HG03135 (cell line): ENCODE data around the gene BET1.
A peak's percentile ranks its signal among the peaks of the same experiment; 100 is the strongest.

Experiments
- ATAC-seq: cut with Tn5 transposase; IDR thresholded peaks from one replicate; pipeline ENCODE4 v1.9.1; 2021; ENCODE audit warnings: mild to moderate bottlenecking, moderate library complexity; ENCODE audit not compliant: unreplicated experiment

Gene BET1

GRCh38 chr7:94015538-94015937, 11.4 kb upstream of the BET1 start:
- no peak for ATAC-seq

- no peak for ATAC-seq
Observed at GRCh38 chr7:94012746-94013145, 8.6 kb upstream of the BET1 start.

- no peak for ATAC-seq
Observed at GRCh38 chr7:94011714-94012353, 7.7 kb upstream of the BET1 start.

- ATAC-seq = no peak
Observed at GRCh38 chr7:94008537-94008936, 4.4 kb upstream of the BET1 start.

GRCh38 chr7:94005753-94006152, 1.6 kb upstream of the BET1 start:
- no peak for ATAC-seq

- peak; percentile 32 for ATAC-seq
Observed at GRCh38 chr7:94003446-94004023, 620 bp downstream of the BET1 start.

GRCh38 chr7:94001396-94001795, 2.8 kb downstream of the BET1 start:
- no peak for ATAC-seq

GRCh38 chr7:93997868-93998267, 6.3 kb downstream of the BET1 start:
- ATAC-seq = no peak

DNA sequence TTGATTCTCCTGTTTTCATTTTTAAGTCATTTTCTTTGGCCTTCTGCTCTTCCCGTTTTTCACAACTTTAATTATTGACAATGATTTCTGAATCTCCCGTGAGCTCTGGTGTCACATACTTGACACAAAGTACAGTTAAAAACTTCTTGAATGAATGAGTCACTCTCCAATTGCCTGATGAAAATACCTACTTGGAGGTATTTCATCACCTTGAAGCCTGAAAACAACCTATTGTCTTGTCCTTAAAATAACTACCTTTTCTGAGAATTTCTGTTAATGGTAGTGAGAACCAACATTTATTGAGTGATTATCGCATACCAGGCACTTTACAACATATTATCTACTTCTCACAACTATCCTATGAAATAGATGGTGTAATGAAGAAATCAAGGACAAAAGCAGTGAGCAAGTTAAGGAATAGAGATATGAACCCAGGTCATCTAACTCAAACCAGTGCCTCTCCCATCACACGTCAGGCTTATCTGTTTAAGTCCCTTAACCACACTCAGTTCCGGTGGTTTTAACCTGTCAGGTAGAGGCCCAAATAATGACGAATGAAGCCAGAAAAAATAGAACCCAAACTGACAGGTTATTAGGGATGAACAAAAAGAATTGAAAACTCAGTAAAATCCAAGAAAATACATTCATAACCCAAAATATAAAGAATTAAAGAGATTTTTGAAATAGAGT, 11.6 kb downstream of the BET1 start:
- no peak for ATAC-seq

GRCh38 chr7:93987297-93987696, 16.9 kb downstream of the BET1 start:
- ATAC-seq = no peak

- no peak for ATAC-seq
Observed at GRCh38 chr7:93985101-93985500, 19.1 kb downstream of the BET1 start.

- no peak for ATAC-seq
Observed at GRCh38 chr7:93984024-93984423, 20.1 kb downstream of the BET1 start.

DNA sequence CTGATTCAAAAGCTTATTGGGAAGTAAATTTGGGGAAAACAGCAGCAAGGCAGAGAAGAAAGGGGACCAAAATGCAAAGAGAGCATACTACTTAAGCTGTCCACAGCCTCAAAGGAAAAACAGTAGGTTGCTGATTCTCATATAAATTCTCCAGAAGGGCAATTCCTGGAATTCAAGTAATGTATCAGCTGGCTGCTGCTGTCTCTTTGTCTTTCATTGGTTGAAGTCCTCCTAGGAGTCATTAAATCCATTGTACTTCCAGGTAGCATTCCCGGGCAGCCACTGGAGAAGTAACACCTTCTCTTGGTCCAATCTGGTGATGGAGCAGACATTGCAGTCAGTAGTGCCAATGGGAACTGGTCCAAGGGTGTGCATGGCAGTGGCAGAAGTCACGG, 22.7 kb downstream of the BET1 start:
- ATAC-seq = no peak

- no peak for ATAC-seq
Observed at GRCh38 chr7:93980744-93981479, 23.2 kb downstream of the BET1 start.

- ATAC-seq = no peak
Observed at GRCh38 chr7:93977211-93977950, 26.8 kb downstream of the BET1 start.

DNA sequence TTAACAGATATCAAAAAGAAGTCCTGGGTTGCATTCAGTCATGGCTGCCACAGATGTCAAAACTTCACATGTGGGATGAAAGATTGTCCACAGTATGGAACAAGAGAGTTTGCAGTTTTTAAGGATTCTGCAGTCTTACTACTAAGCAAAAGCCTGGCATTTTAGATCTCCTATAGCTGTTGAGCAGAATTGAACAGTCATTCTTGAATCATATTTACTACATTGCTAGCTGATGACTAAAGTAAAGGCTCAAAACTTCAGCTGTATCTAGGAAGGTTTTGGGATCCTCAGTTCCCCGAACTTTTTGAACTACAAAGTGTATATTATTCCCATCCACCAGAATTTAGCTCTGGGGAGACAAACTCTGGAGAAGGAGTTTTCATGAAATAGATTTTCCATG, 31.0 kb downstream of the BET1 start:
- ATAC-seq = no peak

DNA sequence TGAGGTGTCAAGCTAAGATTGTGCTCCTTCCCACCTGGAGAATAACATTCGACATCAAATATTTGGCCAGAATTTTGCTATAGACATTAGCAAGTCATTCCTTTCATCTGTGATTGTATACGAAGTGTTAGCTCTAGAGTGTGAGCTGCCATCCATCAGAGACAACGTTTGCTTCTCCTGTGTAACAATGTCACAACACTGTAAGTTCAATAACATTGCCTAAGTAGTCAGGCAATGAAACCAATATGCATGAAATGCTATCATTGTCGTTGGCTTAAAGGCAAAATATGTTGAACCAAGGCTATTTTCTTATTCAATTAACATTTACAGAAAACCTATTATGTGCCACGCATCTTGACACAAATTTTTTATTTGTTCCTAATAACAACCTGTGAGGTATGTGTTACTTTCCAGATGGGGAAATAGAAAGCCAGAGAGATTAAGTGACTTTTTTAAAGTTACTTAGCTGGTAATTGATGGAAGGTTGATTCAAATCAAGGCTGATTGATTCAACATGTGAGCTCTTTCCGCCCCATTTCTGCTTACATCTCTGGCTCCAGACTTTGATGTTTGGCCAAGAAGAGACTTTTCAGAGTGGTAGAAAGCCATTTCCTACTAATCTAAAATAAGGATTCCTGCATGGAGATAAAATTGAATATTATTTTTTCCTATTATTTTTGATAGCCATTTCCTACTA, 32.0 kb downstream of the BET1 start:
- ATAC-seq = no peak

GRCh38 chr7:93968911-93969620, 35.1 kb downstream of the BET1 start:
- ATAC-seq = no peak

- no peak for ATAC-seq
Observed at GRCh38 chr7:93964813-93965212, 39.3 kb downstream of the BET1 start.

DNA sequence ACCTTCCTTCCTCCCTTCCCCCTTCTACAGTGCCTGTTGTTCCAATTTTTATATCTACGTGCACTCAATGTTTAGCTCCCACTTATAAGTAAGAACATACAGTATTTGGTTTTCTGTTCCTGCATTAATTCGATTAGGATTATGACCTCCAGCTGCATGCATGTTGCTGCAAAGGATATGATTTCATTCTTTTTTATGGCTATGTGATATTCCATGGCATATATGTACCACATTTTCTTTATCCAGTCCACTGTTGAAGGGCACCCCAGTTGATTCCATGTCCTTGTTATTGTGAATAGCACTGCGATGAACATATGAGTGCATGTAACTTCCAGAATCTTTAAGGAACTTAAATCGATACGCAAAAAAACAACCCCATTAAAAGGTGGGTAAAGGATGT, 39.9 kb downstream of the BET1 start:
- no peak for ATAC-seq
